ENCODE data around the gene CTSO. TPM values are rescaled to one million over a fixed set of nuclear protein-coding genes. Genes with fewer than 3 reads are reported as not detected.

Gene CTSO
- total RNA-seq (2021; ENCODE audit: unreplicated experiment) (0.57 TPM), Bru-seq, nascent RNA (percentile 37 among the genes with signal in this experiment), BruChase-seq, experiment 1, labeled RNA remaining after a 6-hour chase (percentile 48 among the genes with signal in this experiment), BruChase-seq, experiment 2, labeled RNA remaining after a 2-hour chase (percentile 36 among the genes with signal in this experiment)
- 0.36 and 0.46 TPM in 2 replicates for polyA plus RNA-seq (2012)
- long read RNA-seq, partial matches to known transcripts: 1 of 4 reads
- long read RNA-seq, other reads (novel, unspliced or antisense): 0 of 4 reads

DNA sequence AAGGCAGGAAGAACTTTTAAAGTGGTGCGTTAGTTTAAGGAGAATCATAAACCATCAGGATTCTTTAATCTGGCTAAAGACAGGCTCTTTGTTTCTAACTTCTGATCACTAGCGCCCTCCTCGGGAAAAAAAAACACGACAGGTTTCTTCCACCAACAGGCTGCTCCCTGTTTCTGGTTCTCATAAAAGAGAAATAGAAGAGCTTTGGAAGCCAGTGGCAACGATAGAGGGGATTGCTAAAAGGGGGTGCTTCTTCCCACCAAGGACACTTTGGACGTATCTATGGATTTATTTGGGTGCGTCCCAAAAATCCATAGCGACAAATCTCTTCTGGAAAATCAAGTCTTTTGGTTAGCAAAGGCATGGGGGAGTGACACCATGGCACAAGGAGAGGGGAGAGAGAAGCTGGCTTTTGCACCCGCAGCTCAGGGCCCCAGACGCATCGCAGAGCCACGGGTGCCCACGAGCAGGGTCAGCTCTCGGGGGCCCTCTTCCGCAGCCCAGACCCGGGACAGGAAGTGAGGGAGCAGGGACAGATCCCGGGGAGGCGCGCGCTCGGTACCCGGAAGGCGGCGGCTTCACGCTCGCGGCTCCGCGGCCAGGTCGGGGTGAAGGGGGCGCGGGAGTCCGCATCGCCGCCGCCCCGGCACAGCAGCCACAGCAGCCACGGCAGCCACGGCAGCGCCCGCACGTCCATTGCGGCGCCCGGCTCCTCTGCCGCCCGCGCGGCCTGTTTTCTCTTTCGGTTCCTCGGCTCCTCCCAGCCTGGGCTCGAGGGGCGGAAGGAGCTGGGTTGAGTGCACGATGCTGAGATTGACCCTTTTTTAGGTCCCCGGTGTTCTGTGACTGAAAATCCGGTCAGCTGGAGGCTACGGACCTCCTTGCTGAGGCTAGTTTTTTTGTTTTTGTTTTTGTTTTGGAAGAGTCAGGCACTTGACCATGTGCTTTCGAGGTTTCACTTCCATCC, at the start of gene CTSO:
CTSO (minus strand) TSS at position 716 of the 967 bp plus-strand sequence; CDS start at position 697, 19 bp downstream.
- CTCF ChIA-PET: interaction anchor here (0.5 to 3.6 kb wide), 7 partner anchors 9 to 550 kb away, joined by 3 to 37 read pairs (median 4); no protein-coding TSS in a partner anchor

More for the DNA sequence above, at the start of gene CTSO:
- Histone ChIP-seq H2AFZ (ENCODE audit: low read depth, low read length, poor library complexity, severe bottlenecking) (peak within 1 kb of the TSS; percentile 74), H4K20me1 (ENCODE audit: insufficient read depth) (no peaks in the 10 kb centered on the region), H3K9me2 (ENCODE audit: insufficient read depth) (no peaks in the 10 kb centered on the region), H3K4me2 (ENCODE audit: low read length) (peak within 1 kb of the TSS; percentile 72), H3K27ac (ENCODE audit: low read depth, low read length) (peak within 1 kb of the TSS; percentile 72), H3K4me3 (replicated peaks in 1 of 2; ENCODE audit: low read depth in 1 of 2, low read length in 2 of 2) (peak within 1 kb of the TSS; percentile 33 to 56), H3K36me3 (ENCODE audit: control insufficient read depth in 1 of 2, insufficient read depth in 2 of 2, low read length in 2 of 2) (no peaks in the 10 kb centered on the region), H3K79me2 (ENCODE audit: insufficient read depth, low read length) (no peaks in the 10 kb centered on the region), H3K9ac (ENCODE audit: low read length) (peak within 1 kb of the TSS; percentile 63), H3K9me3 (ENCODE audit: control insufficient read depth in 1 of 2, insufficient read depth in 1 of 2, low read depth in 1 of 2, low read length in 2 of 2) (no peaks in the 10 kb centered on the region), H3K27me3 (ENCODE audit: insufficient read depth, low read length) (no peaks in the 10 kb centered on the region), H3K4me1 (ENCODE audit: control insufficient read depth in 1 of 2, insufficient read depth in 2 of 2, low read length in 2 of 2) (peaks cover 0 to 6% of the 10 kb centered on the region in 2 experiments; a peak in 1 of 4 replicates)
- TF ChIP-seq EGR1 (IDR thresholded peaks at IDR 0.05; ENCODE audit: low read depth) (no peak), TCF7L2 (IDR thresholded peaks at IDR 0.05; ENCODE audit: borderline replicate concordance, extremely low read depth, insufficient read depth, insufficient read length) (no peak), CEBPB (IDR thresholded peaks at IDR 0.05; ENCODE audit: low read depth) (no peak), ELF1 (IDR thresholded peaks at IDR 0.05; ENCODE audit: borderline replicate concordance, low read depth) (peak; percentile 39), ZFX (IDR thresholded peaks at IDR 0.05) (peak; percentile 63), EZH2phosphoT487 (IDR thresholded peaks at IDR 0.05; ENCODE audit: borderline replicate concordance) (no peak), RAD21 (IDR thresholded peaks at IDR 0.05; ENCODE audit: low read depth) (peak; percentile 64), POLR2A (IDR thresholded peaks at IDR 0.05; ENCODE audit: borderline replicate concordance, extremely low read depth, insufficient read depth, insufficient read length) (peak; percentile 15), FOSL1 (IDR thresholded peaks at IDR 0.05; ENCODE audit: low read depth) (no peak), MAX (IDR thresholded peaks at IDR 0.05) (0 out of 2 replicates have a peak, but pooled peaks have one; percentile 10), POLR2AphosphoS5 (IDR thresholded peaks at IDR 0.05; ENCODE audit: low read depth, low read length) (peak; percentile 49; the same call in 1 of the 2 replicates), YY1 (IDR thresholded peaks at IDR 0.05; ENCODE audit: extremely low read depth, insufficient replicate concordance, low read depth, low read length) (peak; percentile 16)
- TF ChIP-seq, protein P1, sequence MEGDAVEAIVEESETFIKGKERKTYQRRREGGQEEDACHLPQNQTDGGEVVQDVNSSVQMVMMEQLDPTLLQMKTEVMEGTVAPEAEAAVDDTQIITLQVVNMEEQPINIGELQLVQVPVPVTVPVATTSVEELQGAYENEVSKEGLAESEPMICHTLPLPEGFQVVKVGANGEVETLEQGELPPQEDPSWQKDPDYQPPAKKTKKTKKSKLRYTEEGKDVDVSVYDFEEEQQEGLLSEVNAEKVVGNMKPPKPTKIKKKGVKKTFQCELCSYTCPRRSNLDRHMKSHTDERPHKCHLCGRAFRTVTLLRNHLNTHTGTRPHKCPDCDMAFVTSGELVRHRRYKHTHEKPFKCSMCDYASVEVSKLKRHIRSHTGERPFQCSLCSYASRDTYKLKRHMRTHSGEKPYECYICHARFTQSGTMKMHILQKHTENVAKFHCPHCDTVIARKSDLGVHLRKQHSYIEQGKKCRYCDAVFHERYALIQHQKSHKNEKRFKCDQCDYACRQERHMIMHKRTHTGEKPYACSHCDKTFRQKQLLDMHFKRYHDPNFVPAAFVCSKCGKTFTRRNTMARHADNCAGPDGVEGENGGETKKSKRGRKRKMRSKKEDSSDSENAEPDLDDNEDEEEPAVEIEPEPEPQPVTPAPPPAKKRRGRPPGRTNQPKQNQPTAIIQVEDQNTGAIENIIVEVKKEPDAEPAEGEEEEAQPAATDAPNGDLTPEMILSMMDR (IDR thresholded peaks at IDR 0.05 in 2 of 3, conservative IDR thresholded peaks at IDR 0.05 in 1 of 3; ENCODE audit: borderline replicate concordance in 1 of 3, insufficient read depth in 1 of 3, low read depth in 2 of 3, low read length in 2 of 3): peak; percentile 46 to 66 (median 65)
- ATAC-seq (peak; percentile 90), DNase-seq (ENCODE audit: low read depth, low spot score) (peak; percentile 56)
- BruUV-seq (replicated peaks): no TSS peak
- ChIA-PET POLR2A (interaction anchor here (1.0 kb wide), 1 partner anchor 143 kb away, joined by 4 read pairs; no protein-coding TSS in a partner anchor), RAD21 (ENCODE audit: low non-redundant PET in 1 of 2, low total read pairs in 2 of 2, uncharacterized antibody in 2 of 2, unreplicated experiment in 2 of 2) (interaction anchor here in 1 of 2 experiments (0.6 to 1.4 kb wide), 3 partner anchors 143 to 1100 kb away, joined by 3 to 5 read pairs (median 3); no protein-coding TSS in a partner anchor)
- intact Hi-C loops (cut with micrococcal nuclease): loop anchor here (1.0 kb wide), 3 partner anchors 144 to 549 kb away; no protein-coding TSS in a partner anchor

All from HCT116 (cell line).